GM12892 (cell line): ENCODE measurements around the gene SPNS1.

Experiments
- POLR2A ChIP-seq: IDR thresholded peaks from 2 replicates; pipeline ENCODE4 v1.6.1; 2011; ENCODE audit warnings: low read depth, low read length, control low read depth
- POLR2AphosphoS5 ChIP-seq: IDR thresholded peaks from 2 replicates; pipeline ENCODE4 v1.6.1; 2011; ENCODE audit warnings: low read depth, low read length, control low read depth
- TAF1 ChIP-seq: IDR thresholded peaks from 2 replicates; pipeline ENCODE4 v1.6.1; 2011; ENCODE audit warnings: low read depth, mild to moderate bottlenecking, control low read depth, low read length, borderline replicate concordance

- TF ChIP-seq POLR2AphosphoS5 (no peak), POLR2A (no peak), TAF1 (no peak)
Observed at GRCh38 chr16:28987170-28987853, 12.7 kb downstream of the SPNS1 start.
